HEK293 (cell line): ENCODE results near the gene TMTC1.

Experiments
- GLI4 ChIP-seq: fragments of 450-650 bp; formaldehyde crosslinking; IDR thresholded peaks from 2 replicates; pipeline ENCODE4 v1.5.1; 2016; ENCODE audit warnings: missing biosample characterization, missing genetic modification characterization
- HOXD13 ChIP-seq: sonication (generic); formaldehyde crosslinking; IDR thresholded peaks from 2 replicates; pipeline ENCODE4 v1.8.0; 2022; ENCODE audit warnings: missing genetic modification reagents, borderline replicate concordance
- KLF7 ChIP-seq: fragments of 450-650 bp; formaldehyde crosslinking; IDR thresholded peaks from 2 replicates; pipeline ENCODE4 v1.5.1; 2016; ENCODE audit warnings: missing biosample characterization, missing genetic modification characterization, borderline replicate concordance
- RBAK ChIP-seq: fragments of 450-650 bp; formaldehyde crosslinking; IDR thresholded peaks from 2 replicates; pipeline ENCODE4 v1.5.1; 2016; ENCODE audit warnings: missing biosample characterization, missing genetic modification characterization
- TF ChIP-seq, protein P1 (sequence below): fragments of 450-650 bp; formaldehyde crosslinking; IDR thresholded peaks from 2 replicates; pipeline ENCODE4 v1.5.1; 2016; ENCODE audit warnings: missing biosample characterization, missing genetic modification characterization
- TF ChIP-seq, protein P2 (sequence below): fragments of 450-650 bp; formaldehyde crosslinking; IDR thresholded peaks from 2 replicates; pipeline ENCODE4 v1.5.1; 2016; ENCODE audit warnings: missing biosample characterization, missing genetic modification characterization
- TF ChIP-seq, protein P3 (sequence below): fragments of 450-650 bp; IDR thresholded peaks from 2 replicates; pipeline ENCODE4 v1.5.1; 2018; ENCODE audit warnings: missing biosample characterization, missing genetic modification characterization
- TF ChIP-seq, protein P4 (sequence below): fragments of 450-650 bp; formaldehyde crosslinking; IDR thresholded peaks from 2 replicates; pipeline ENCODE4 v1.5.1; 2016; ENCODE audit warnings: missing biosample characterization, missing genetic modification characterization

DNA sequence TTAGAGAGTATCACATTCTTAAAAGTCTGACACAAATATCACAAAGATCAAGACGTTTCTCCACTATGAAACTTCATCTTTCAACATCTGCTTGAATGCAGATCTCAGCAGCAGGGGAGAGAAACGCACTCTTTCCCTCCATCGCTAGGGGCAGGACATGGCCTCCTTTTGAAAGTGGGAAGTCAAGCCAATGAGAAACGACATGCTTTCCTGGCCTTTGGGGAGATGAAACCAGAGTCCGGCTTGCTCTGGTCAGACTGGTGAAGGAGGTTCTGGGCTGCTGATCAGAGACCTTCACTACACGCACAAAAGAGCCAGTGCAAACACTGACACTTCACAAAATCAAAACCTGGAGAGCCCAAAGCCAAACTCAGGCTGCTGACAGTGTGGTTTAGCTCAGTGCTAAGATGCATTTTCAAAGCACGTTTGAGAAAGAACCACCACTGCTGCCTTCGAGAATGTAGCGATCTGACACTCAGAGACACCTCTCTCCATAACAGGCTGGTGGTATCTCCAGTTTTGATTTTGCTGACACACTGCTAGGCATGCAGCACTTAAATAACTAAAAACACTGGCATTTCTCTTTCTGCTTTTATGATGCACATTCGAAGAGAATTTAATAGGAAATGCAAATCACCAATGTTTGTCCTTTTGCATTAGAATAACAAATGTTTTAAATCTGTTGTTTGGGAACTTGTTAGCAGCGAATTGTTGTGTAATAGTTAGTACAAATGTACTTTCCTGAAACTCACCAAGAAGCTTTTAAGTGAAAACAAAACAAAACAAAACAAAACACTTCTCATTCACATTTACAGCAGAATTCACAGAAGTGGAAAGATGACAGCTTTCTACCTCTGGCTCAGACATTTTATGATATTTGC is 192.4 kb downstream of the TMTC1 start:
- TF ChIP-seq GLI4 (tag by site-specific recombination) = no peak
- no peak for TF ChIP-seq KLF7 (tag by site-specific recombination)
- TF ChIP-seq, protein P1, sequence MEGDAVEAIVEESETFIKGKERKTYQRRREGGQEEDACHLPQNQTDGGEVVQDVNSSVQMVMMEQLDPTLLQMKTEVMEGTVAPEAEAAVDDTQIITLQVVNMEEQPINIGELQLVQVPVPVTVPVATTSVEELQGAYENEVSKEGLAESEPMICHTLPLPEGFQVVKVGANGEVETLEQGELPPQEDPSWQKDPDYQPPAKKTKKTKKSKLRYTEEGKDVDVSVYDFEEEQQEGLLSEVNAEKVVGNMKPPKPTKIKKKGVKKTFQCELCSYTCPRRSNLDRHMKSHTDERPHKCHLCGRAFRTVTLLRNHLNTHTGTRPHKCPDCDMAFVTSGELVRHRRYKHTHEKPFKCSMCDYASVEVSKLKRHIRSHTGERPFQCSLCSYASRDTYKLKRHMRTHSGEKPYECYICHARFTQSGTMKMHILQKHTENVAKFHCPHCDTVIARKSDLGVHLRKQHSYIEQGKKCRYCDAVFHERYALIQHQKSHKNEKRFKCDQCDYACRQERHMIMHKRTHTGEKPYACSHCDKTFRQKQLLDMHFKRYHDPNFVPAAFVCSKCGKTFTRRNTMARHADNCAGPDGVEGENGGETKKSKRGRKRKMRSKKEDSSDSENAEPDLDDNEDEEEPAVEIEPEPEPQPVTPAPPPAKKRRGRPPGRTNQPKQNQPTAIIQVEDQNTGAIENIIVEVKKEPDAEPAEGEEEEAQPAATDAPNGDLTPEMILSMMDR (tag by site-specific recombination) = no peak
- TF ChIP-seq HOXD13 = no peak
- TF ChIP-seq RBAK (tag by site-specific recombination) = no peak
- TF ChIP-seq, protein P2, sequence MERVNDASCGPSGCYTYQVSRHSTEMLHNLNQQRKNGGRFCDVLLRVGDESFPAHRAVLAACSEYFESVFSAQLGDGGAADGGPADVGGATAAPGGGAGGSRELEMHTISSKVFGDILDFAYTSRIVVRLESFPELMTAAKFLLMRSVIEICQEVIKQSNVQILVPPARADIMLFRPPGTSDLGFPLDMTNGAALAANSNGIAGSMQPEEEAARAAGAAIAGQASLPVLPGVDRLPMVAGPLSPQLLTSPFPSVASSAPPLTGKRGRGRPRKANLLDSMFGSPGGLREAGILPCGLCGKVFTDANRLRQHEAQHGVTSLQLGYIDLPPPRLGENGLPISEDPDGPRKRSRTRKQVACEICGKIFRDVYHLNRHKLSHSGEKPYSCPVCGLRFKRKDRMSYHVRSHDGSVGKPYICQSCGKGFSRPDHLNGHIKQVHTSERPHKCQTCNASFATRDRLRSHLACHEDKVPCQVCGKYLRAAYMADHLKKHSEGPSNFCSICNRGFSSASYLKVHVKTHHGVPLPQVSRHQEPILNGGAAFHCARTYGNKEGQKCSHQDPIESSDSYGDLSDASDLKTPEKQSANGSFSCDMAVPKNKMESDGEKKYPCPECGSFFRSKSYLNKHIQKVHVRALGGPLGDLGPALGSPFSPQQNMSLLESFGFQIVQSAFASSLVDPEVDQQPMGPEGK (tag by site-specific recombination) = no peak
- TF ChIP-seq, protein P3, sequence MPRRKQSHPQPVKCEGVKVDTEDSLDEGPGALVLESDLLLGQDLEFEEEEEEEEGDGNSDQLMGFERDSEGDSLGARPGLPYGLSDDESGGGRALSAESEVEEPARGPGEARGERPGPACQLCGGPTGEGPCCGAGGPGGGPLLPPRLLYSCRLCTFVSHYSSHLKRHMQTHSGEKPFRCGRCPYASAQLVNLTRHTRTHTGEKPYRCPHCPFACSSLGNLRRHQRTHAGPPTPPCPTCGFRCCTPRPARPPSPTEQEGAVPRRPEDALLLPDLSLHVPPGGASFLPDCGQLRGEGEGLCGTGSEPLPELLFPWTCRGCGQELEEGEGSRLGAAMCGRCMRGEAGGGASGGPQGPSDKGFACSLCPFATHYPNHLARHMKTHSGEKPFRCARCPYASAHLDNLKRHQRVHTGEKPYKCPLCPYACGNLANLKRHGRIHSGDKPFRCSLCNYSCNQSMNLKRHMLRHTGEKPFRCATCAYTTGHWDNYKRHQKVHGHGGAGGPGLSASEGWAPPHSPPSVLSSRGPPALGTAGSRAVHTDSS (tag by site-specific recombination) = no peak
- TF ChIP-seq, protein P4, sequence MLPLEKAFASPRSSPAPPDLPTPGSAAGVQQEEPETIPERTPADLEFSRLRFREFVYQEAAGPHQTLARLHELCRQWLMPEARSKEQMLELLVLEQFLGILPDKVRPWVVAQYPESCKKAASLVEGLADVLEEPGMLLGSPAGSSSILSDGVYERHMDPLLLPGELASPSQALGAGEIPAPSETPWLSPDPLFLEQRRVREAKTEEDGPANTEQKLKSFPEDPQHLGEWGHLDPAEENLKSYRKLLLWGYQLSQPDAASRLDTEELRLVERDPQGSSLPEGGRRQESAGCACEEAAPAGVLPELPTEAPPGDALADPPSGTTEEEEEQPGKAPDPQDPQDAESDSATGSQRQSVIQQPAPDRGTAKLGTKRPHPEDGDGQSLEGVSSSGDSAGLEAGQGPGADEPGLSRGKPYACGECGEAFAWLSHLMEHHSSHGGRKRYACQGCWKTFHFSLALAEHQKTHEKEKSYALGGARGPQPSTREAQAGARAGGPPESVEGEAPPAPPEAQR = no peak
